Mesothelial cell of epicardium (in vitro differentiated cells): ENCODE results near the gene ADAT2. TPM values are rescaled to one million over a fixed set of nuclear protein-coding genes. Genes with fewer than 3 reads are reported as not detected.

Experiments used
- DNase-seq, 2 experiments: peaks; one replicate each; pipeline ENCODE4 v3.0.0; 2021; ENCODE audit warnings: low spot score in 2 of 2; ENCODE audit not compliant: unreplicated experiment in 2 of 2
- H3K27ac Mint-ChIP-seq: 2 replicates; pipeline ENCODE4 v1.8.0; 2021; ENCODE audit warnings: mixed read lengths
- H3K27me3 Mint-ChIP-seq: 2 replicates; pipeline ENCODE4 v1.8.0; 2021; ENCODE audit warnings: low read depth, mixed read lengths
- H3K36me3 Mint-ChIP-seq: 2 replicates; pipeline ENCODE4 v1.8.0; 2021; ENCODE audit warnings: mixed read lengths
- H3K4me1 Mint-ChIP-seq: 2 replicates; pipeline ENCODE4 v1.8.0; 2021; ENCODE audit warnings: mixed read lengths
- H3K4me3 Mint-ChIP-seq: 2 replicates; pipeline ENCODE4 v1.8.0; 2021; ENCODE audit warnings: mild to moderate bottlenecking, moderate library complexity, mixed read lengths
- H3K9me3 Mint-ChIP-seq: 2 replicates; pipeline ENCODE4 v1.8.0; 2021; ENCODE audit warnings: mixed read lengths
- CTCF ChIP-seq: fragments of 200-600 bp; sonication (generic); IDR thresholded peaks from one replicate; pipeline ENCODE4 v1.5.0; 2021; ENCODE audit warnings: antibody characterized with exemption; ENCODE audit not compliant: unreplicated experiment
- total RNA-seq: library from RNA; stranded (reverse); gene quantifications from 3 replicates; pipeline ENCODE4 v1.2.1, GENCODE V29; 2021

ADAT2 gene
- total RNA-seq, 1 donor from 2014 or later = 16.5 TPM

GRCh38 chr6:143431226-143431625, 19.3 kb downstream of the ADAT2 start:
- Mint-ChIP-seq H3K4me3 (no peak overlapping the region), H3K9me3 (no peaks in the 10 kb centered on the region)

GRCh38 chr6:143429970-143430369, 20.5 kb downstream of the ADAT2 start:
- Mint-ChIP-seq H3K27ac (no peak overlapping the region), H3K27me3 (no peaks in the 10 kb centered on the region), H3K36me3 (no peaks in the 10 kb centered on the region), H3K9me3 (no peaks in the 10 kb centered on the region), H3K4me1 (peaks cover 12% of the 10 kb centered on the region), H3K4me3 (no peak overlapping the region)
- no peak for TF ChIP-seq CTCF
- no peak for DNase-seq

More at GRCh38 chr6:143431226-143431625, 19.3 kb downstream of the ADAT2 start:
- Mint-ChIP-seq H3K27ac (no peak overlapping the region), H3K36me3 (no peaks in the 10 kb centered on the region), H3K27me3 (no peaks in the 10 kb centered on the region), H3K4me1 (peaks cover 6% of the 10 kb centered on the region)
- no peak for TF ChIP-seq CTCF
- DNase-seq = no peak

GRCh38 chr6:143427109-143427817, 23.2 kb downstream of the ADAT2 start:
- H3K9me3 Mint-ChIP-seq = no peaks in the 10 kb centered on the region
- TF ChIP-seq CTCF = peak; percentile 78
- H3K4me3 Mint-ChIP-seq = no peak overlapping the region
- H3K36me3 Mint-ChIP-seq = no peaks in the 10 kb centered on the region
- H3K27me3 Mint-ChIP-seq = no peaks in the 10 kb centered on the region
- H3K4me1 Mint-ChIP-seq = peaks cover 12% of the 10 kb centered on the region
- peak; percentile 68 to 85 for DNase-seq
- peak overlapping the region; percentile 87 for H3K27ac Mint-ChIP-seq

- peaks cover 12% of the 10 kb centered on the region for H3K4me1 Mint-ChIP-seq
- H3K36me3 Mint-ChIP-seq = no peaks in the 10 kb centered on the region
- H3K27me3 Mint-ChIP-seq = no peaks in the 10 kb centered on the region
- H3K27ac Mint-ChIP-seq = no peak overlapping the region
- TF ChIP-seq CTCF = no peak
- no peak for DNase-seq
- H3K4me3 Mint-ChIP-seq = no peak overlapping the region
- no peaks in the 10 kb centered on the region for H3K9me3 Mint-ChIP-seq
These were observed 24.5 kb downstream of the ADAT2 start for GRCh38 chr6:143426026-143426425.

- Mint-ChIP-seq H3K9me3 (peaks cover 2% of the 10 kb centered on the region), H3K27me3 (no peaks in the 10 kb centered on the region), H3K36me3 (no peaks in the 10 kb centered on the region), H3K4me1 (no peaks in the 10 kb centered on the region), H3K4me3 (no peak overlapping the region), H3K27ac (no peak overlapping the region)
- DNase-seq = no peak
- no peak for TF ChIP-seq CTCF
These were observed 31.0 kb downstream of the ADAT2 start for GRCh38 chr6:143419526-143419925.

- H3K36me3 Mint-ChIP-seq = no peaks in the 10 kb centered on the region
These were observed 35.7 kb downstream of the ADAT2 start for GRCh38 chr6:143414769-143415168.

More at GRCh38 chr6:143414769-143415168, 35.7 kb downstream of the ADAT2 start:
- Mint-ChIP-seq H3K27ac (no peak overlapping the region), H3K27me3 (no peaks in the 10 kb centered on the region), H3K4me1 (peaks cover 5% of the 10 kb centered on the region), H3K9me3 (peaks cover 2% of the 10 kb centered on the region), H3K4me3 (no peak overlapping the region)
- DNase-seq = no peak
- no peak for TF ChIP-seq CTCF
